ENCODE measurements around the gene TMPRSS11E.

Gene TMPRSS11E

GRCh38 chr4:68434277-68434676 lies 13.0 kb upstream of the TMPRSS11E start:
- H3K27ac ChIP-seq: no peak overlapping the region
- TF ChIP-seq ZFX (IDR thresholded peaks at IDR 0.05; ENCODE audit: borderline replicate concordance) (no peak), CTCF (IDR thresholded peaks at IDR 0.05) (no peak)

GRCh38 chr4:68434836-68435235 lies 12.4 kb upstream of the TMPRSS11E start:
- H3K27ac ChIP-seq: no peak overlapping the region
- TF ChIP-seq ZFX (IDR thresholded peaks at IDR 0.05; ENCODE audit: borderline replicate concordance): no peak
- no peak for TF ChIP-seq CTCF (IDR thresholded peaks at IDR 0.05)

- TF ChIP-seq ZFX (IDR thresholded peaks at IDR 0.05; ENCODE audit: borderline replicate concordance) (no peak), CTCF (IDR thresholded peaks at IDR 0.05) (no peak)
- H3K27ac ChIP-seq: no peak overlapping the region
Measured at GRCh38 chr4:68445111-68445510, 2.2 kb upstream of the TMPRSS11E start.

- TF ChIP-seq CTCF (IDR thresholded peaks at IDR 0.05) (no peak), ZFX (IDR thresholded peaks at IDR 0.05; ENCODE audit: borderline replicate concordance) (no peak)
- no peak overlapping the region for H3K27ac ChIP-seq
Measured at GRCh38 chr4:68451246-68452211, 4.3 kb downstream of the TMPRSS11E start.

- no peak for TF ChIP-seq CTCF (IDR thresholded peaks at IDR 0.05)
- no peak for TF ChIP-seq ZFX (IDR thresholded peaks at IDR 0.05; ENCODE audit: borderline replicate concordance)
- H3K27ac ChIP-seq: no peak overlapping the region
Measured at GRCh38 chr4:68460085-68460484, 12.8 kb downstream of the TMPRSS11E start.

- H3K27ac ChIP-seq: no peak overlapping the region
- TF ChIP-seq ZFX (IDR thresholded peaks at IDR 0.05; ENCODE audit: borderline replicate concordance) (no peak), CTCF (IDR thresholded peaks at IDR 0.05) (no peak)
Measured at GRCh38 chr4:68461790-68462189, 14.5 kb downstream of the TMPRSS11E start.

- H3K27ac ChIP-seq: no peak overlapping the region
- TF ChIP-seq ZFX (IDR thresholded peaks at IDR 0.05; ENCODE audit: borderline replicate concordance) (no peak), CTCF (IDR thresholded peaks at IDR 0.05) (no peak)
Measured at GRCh38 chr4:68462691-68463090, 15.4 kb downstream of the TMPRSS11E start.
